ENCODE results near the gene EFHC2.

GRCh38 chrX:44247468-44247867 lies 96.0 kb downstream of the EFHC2 start:
- TF ChIP-seq CTCF (IDR thresholded peaks at IDR 0.05; ENCODE audit: poor library complexity, severe bottlenecking) (no peak), EZH2 (IDR thresholded peaks at IDR 0.05; ENCODE audit: borderline replicate concordance, insufficient read depth, low read length, poor library complexity, severe bottlenecking) (no peak), RAD21 (conservative IDR thresholded peaks at IDR 0.05) (no peak), EP300 (conservative IDR thresholded peaks at IDR 0.05; ENCODE audit: poor library complexity, severe bottlenecking) (no peak), SMC3 (conservative IDR thresholded peaks at IDR 0.05; ENCODE audit: poor library complexity) (no peak), TAF1 (IDR thresholded peaks at IDR 0.05; ENCODE audit: low read depth) (no peak)
